SK-N-MC (cell line): ENCODE data around the gene ALG6.

Experiments
- DNase-seq: peaks from one replicate; pipeline ENCODE4 v3.0.0-alpha.2; 2011; ENCODE audit warnings: low read depth, low spot score
- H3K27ac ChIP-seq: fragments of 200-600 bp; sonication (generic); 2 replicates; pipeline ENCODE4 v1.5.1; 2016; ENCODE audit warnings: mixed run types
- H3K36me3 ChIP-seq: fragments of 200-600 bp; sonication (generic); 2 replicates; pipeline ENCODE4 v1.6.1; 2017; ENCODE audit warnings: antibody characterized with exemption, low read length, mixed read lengths; ENCODE audit not compliant: insufficient read depth
- H3K4me3 ChIP-seq: fragments of 200-600 bp; sonication (generic); 2 replicates; pipeline ENCODE4 v1.5.1; 2016
- H3K9ac ChIP-seq: fragments of 200-600 bp; sonication (generic); 2 replicates; pipeline ENCODE4 v1.8.0; 2017; ENCODE audit warnings: mixed run types, mixed read lengths; ENCODE audit not compliant: insufficient read length
- H3K9me3 ChIP-seq: fragments of 200-600 bp; sonication (generic); 2 replicates; pipeline ENCODE4 v1.6.1; 2017; ENCODE audit warnings: low read depth, mild to moderate bottlenecking, antibody characterized with exemption, low read length, moderate library complexity, mixed read lengths
- EZH2 ChIP-seq: fragments of 200-600 bp; sonication (generic); IDR thresholded peaks from one replicate; pipeline ENCODE4 v1.6.1; 2017; ENCODE audit warnings: antibody characterized with exemption
- FOXP2 ChIP-seq: optimal IDR thresholded peaks from 2 replicates; pipeline ENCODE3; 2011; ENCODE audit warnings: mild to moderate bottlenecking, moderate library complexity; ENCODE audit not compliant: insufficient read depth; ENCODE audit errors: extremely low read length, control extremely low read depth
- POLR2AphosphoS5 ChIP-seq: IDR thresholded peaks from 2 replicates; pipeline ENCODE4 v1.6.1; 2012; ENCODE audit warnings: mild to moderate bottlenecking, low read depth, low read length, borderline replicate concordance

ALG6 gene

GRCh38 chr1:63322114-63322943 is 45.1 kb upstream of the ALG6 start, which contains the start of gene FOXD3:
TSS of gene FOXD3 (plus strand) at chr1:63322567. CDS start at chr1:63323059, 492 bp downstream.
- Histone ChIP-seq H3K27ac (no peak within 1 kb of the TSS), H3K9me3 (no peaks in the 10 kb centered on the region), H3K9ac (peak within 1 kb of the TSS; percentile 79), H3K36me3 (no peaks in the 10 kb centered on the region), H3K4me3 (peak within 1 kb of the TSS; percentile 92)
- TF ChIP-seq FOXP2 (no peak), POLR2AphosphoS5 (peak; percentile 57; the same call in 1 of the 2 replicates)
- DNase-seq: no peak

DNA sequence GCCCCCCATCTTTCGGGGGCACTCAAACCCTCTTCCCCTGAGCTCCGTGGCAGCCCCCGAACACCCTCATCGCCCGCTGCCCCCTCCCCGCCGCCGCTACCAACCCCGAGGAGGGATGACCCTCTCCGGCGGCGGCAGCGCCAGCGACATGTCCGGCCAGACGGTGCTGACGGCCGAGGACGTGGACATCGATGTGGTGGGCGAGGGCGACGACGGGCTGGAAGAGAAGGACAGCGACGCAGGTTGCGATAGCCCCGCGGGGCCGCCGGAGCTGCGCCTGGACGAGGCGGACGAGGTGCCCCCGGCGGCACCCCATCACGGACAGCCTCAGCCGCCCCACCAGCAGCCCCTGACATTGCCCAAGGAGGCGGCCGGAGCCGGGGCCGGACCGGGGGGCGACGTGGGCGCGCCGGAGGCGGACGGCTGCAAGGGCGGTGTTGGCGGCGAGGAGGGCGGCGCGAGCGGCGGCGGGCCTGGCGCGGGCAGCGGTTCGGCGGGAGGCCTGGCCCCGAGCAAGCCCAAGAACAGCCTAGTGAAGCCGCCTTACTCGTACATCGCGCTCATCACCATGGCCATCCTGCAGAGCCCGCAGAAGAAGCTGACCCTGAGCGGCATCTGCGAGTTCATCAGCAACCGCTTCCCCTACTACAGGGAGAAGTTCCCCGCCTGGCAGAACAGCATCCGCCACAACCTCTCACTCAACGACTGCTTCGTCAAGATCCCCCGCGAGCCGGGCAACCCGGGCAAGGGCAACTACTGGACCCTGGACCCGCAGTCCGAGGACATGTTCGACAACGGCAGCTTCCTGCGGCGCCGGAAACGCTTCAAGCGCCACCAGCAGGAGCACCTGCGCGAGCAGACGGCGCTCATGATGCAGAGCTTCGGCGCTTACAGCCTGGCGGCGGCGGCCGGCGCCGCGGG is 44.2 kb upstream of the ALG6 start:
- 0 out of 2 replicates have a peak, but pooled peaks have one; percentile 27 for TF ChIP-seq POLR2AphosphoS5
- no peak for TF ChIP-seq EZH2
- peak overlapping the region; percentile 92 for H3K4me3 ChIP-seq
- H3K9ac ChIP-seq: peak overlapping the region; percentile 79
- H3K9me3 ChIP-seq: no peaks in the 10 kb centered on the region
- H3K36me3 ChIP-seq: no peaks in the 10 kb centered on the region
- DNase-seq: no peak
- no peak overlapping the region for H3K27ac ChIP-seq

DNA sequence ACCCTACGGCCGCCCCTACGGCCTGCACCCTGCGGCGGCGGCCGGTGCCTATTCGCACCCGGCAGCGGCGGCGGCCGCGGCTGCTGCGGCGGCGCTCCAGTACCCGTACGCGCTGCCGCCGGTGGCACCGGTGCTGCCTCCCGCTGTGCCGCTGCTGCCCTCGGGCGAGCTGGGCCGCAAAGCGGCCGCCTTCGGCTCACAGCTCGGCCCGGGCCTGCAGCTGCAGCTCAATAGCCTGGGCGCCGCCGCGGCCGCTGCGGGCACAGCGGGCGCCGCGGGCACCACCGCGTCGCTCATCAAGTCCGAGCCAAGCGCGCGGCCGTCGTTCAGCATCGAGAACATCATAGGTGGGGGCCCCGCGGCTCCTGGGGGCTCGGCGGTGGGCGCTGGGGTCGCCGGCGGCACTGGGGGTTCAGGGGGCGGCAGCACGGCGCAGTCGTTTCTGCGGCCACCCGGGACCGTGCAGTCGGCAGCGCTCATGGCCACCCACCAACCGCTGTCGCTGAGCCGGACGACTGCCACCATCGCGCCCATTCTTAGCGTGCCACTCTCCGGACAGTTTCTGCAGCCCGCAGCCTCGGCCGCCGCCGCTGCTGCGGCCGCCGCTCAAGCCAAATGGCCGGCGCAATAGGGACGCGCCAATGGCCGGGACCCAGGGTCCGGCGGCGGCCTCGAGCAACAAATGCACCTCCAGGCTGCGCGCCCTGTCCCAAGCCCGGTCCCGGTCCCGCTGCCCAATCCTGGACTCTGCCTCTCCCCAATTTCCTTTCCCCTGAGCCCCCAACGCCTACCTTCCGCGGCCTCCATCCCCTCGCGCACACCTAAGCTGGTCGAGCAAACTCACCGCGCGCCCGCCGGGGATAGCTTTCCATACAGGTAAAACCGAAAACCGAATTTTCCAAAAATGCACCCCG is 43.3 kb upstream of the ALG6 start:
- Histone ChIP-seq H3K9ac (no peak overlapping the region), H3K9me3 (no peaks in the 10 kb centered on the region), H3K36me3 (no peaks in the 10 kb centered on the region), H3K4me3 (peak overlapping the region; percentile 92), H3K27ac (no peak overlapping the region)
- DNase-seq: no peak
- TF ChIP-seq EZH2 (no peak), FOXP2 (no peak)

- no peaks in the 10 kb centered on the region for H3K9me3 ChIP-seq
- no peak overlapping the region for H3K9ac ChIP-seq
- peak overlapping the region; percentile 92; the same call in 1 of the 2 replicates for H3K4me3 ChIP-seq
These were observed 42.7 kb upstream of the ALG6 start for GRCh38 chr1:63324779-63325119.

GRCh38 chr1:63325279-63325985 is 42.0 kb upstream of the ALG6 start:
- H3K9ac ChIP-seq: no peak overlapping the region
- no peak for DNase-seq
- no peak overlapping the region for H3K27ac ChIP-seq
- no peak overlapping the region for H3K4me3 ChIP-seq
- no peaks in the 10 kb centered on the region for H3K36me3 ChIP-seq
- TF ChIP-seq FOXP2 (no peak), EZH2 (no peak), POLR2AphosphoS5 (no peak)
- no peaks in the 10 kb centered on the region for H3K9me3 ChIP-seq

More at GRCh38 chr1:63324779-63325119, 42.7 kb upstream of the ALG6 start:
- Histone ChIP-seq H3K36me3 (no peaks in the 10 kb centered on the region), H3K27ac (no peak overlapping the region)
- TF ChIP-seq POLR2AphosphoS5 (no peak), EZH2 (no peak), FOXP2 (no peak)
- DNase-seq: no peak

DNA sequence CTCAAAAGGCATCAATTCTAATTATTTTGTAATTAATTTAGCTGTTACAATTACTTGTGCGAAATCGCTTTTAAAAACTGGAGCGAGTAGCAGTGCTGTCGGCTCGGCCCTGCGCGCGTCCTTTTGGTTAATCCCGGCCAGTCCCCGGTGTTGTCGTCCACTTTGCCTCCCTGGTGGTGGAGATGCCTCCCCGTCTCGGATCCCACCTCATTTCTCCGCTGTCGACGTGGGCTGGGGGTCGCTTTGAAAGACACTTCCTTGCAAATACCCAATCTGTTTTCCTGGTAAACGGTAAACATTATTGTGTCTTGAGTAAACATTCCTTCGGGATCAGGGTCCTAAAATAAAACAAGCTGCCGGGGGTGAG is 41.3 kb upstream of the ALG6 start:
- TF ChIP-seq EZH2 (no peak), POLR2AphosphoS5 (no peak), FOXP2 (no peak)
- no peaks in the 10 kb centered on the region for H3K9me3 ChIP-seq
- no peak overlapping the region for H3K9ac ChIP-seq
- DNase-seq: no peak
- H3K36me3 ChIP-seq: no peaks in the 10 kb centered on the region
- no peak overlapping the region for H3K4me3 ChIP-seq
- no peak overlapping the region for H3K27ac ChIP-seq

DNA sequence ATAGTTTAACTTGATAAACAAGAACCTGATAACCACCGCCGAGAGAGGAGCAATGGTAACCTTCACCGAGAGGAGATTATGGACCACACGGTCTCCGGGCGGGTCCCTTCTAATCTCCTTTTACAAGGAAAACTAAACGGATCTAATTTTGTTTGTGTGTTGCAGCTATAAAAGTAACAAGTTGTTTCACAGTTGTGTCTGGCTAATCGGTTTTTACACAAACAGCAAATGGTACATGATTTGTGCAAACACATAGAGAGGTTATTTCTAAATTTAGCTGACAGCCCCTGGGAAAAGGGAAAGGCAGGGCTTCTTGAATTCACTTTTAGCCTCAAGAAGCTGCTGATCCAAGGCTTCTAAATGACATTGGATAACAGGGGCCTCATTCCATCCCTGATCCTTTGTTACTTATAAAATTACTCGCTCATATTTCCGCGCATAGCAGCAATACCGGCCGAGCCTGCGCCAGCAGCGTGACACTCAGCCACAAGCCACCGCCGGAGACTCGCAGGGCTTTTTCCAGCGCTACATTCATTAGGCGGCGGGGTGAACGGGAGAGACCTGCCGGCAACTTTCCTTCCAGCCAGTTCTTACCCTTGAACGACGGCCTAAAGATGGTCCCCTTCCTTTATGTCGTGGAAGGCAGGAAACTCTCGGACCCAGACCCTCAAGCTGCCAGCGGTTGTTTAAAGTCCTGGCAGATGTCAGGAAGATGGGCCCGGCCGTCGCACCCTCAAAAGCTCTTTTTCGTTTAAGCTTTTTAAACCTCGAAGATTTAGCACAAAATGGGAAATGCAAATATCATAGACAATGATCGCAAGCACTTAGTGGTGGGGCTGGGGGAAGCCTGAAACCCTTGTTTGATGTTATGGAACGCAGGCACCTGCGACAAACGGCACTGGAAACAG is 40.7 kb upstream of the ALG6 start:
- H3K4me3 ChIP-seq: no peak overlapping the region
- H3K9me3 ChIP-seq: no peaks in the 10 kb centered on the region
- no peak overlapping the region for H3K9ac ChIP-seq
- TF ChIP-seq EZH2 (no peak), FOXP2 (no peak), POLR2AphosphoS5 (no peak)
- no peak overlapping the region for H3K27ac ChIP-seq
- no peaks in the 10 kb centered on the region for H3K36me3 ChIP-seq
- DNase-seq: no peak
